MCF 10A (cell line): ENCODE measurements around the gene ZNF423. TPM values are rescaled to one million over a fixed set of nuclear protein-coding genes. Genes with fewer than 3 reads are reported as not detected.

Source experiments
- Bru-seq: library from RNA; stranded (reverse); fragments of 400-500 nt; gene quantifications from one replicate; lab custom pipeline; 2021; lab: Mats Ljungman, UMichigan
- BruChase-seq, 2 experiments: library from RNA; stranded (reverse); fragments of 400-500 nt; gene quantifications; one replicate each; lab custom pipeline; 2021; lab: Mats Ljungman, UMichigan
- BruUV-seq: library from RNA; stranded (reverse); fragments of 400-500 nt; replicated peaks from 2 replicates; lab custom pipeline; 2021; lab: Mats Ljungman, UMichigan
- CTCF ChIA-PET: fragments of 300-600 bp; sonication (Branson Sonifier 250); formaldehyde crosslinking; extraction: SDS; loops from one replicate; lab custom pipeline; 2021; ENCODE audit warnings: antibody characterized with exemption, inconsistent platforms; lab: Yijun Ruan, JAX
- POLR2A ChIA-PET: fragments of 300-600, 350-650 bp; sonication (Branson Sonifier 250); formaldehyde crosslinking; extraction: SDS; loops from one replicate; lab custom pipeline; 2020; ENCODE audit warnings: antibody characterized with exemption, inconsistent platforms; lab: Yijun Ruan, JAX
- DNase-seq: peaks from one replicate; pipeline ENCODE4 v3.0.0-alpha.2; 2018; ENCODE audit not compliant: unreplicated experiment
- H3K27ac Mint-ChIP-seq: one replicate; pipeline ENCODE4 v1.8.0; 2022; ENCODE audit warnings: mild to moderate bottlenecking, low read depth, mixed read lengths; ENCODE audit not compliant: unreplicated experiment
- H3K27me3 Mint-ChIP-seq: one replicate; pipeline ENCODE4 v1.8.0; 2022; ENCODE audit warnings: mixed read lengths; ENCODE audit not compliant: insufficient read depth, unreplicated experiment
- H3K36me3 Mint-ChIP-seq: one replicate; pipeline ENCODE4 v1.8.0; 2022; ENCODE audit warnings: mild to moderate bottlenecking, moderate library complexity, mixed read lengths; ENCODE audit not compliant: insufficient read depth, unreplicated experiment
- H3K4me1 Mint-ChIP-seq: one replicate; pipeline ENCODE4 v1.8.0; 2022; ENCODE audit warnings: mixed read lengths; ENCODE audit not compliant: insufficient read depth, unreplicated experiment
- H3K4me3 Mint-ChIP-seq: one replicate; pipeline ENCODE4 v1.8.0; 2022; ENCODE audit warnings: mild to moderate bottlenecking, moderate library complexity, mixed read lengths; ENCODE audit not compliant: unreplicated experiment
- H3K9me3 Mint-ChIP-seq: one replicate; pipeline ENCODE4 v1.8.0; 2022; ENCODE audit warnings: mixed read lengths; ENCODE audit not compliant: unreplicated experiment
- CTCF ChIP-seq: fragments of 200-600 bp; IDR thresholded peaks from one replicate; pipeline ENCODE4 v1.8.0; 2022; ENCODE audit warnings: antibody characterized with exemption, mild to moderate bottlenecking; ENCODE audit not compliant: unreplicated experiment
- intact Hi-C: fragments of 100-400 bp; cut with micrococcal nuclease; formaldehyde crosslinking; loops from 2 replicates; pipeline ENCODE4 v1.14.1; 2022
- long read RNA-seq: library from polyadenylated mRNA; stranded (forward); transcript quantifications from one replicate; pipeline ENCODE4 v2.0.0, GENCODE V29; 2022
- total RNA-seq: library from RNA; stranded (reverse); gene quantifications from 2 replicates; pipeline ENCODE4 v1.2.3, GENCODE V29; 2022

ZNF423 gene
- total RNA-seq, result not detected in 2 replicates
- Bru-seq, nascent RNA, result percentile 6 among the genes with signal in this experiment
- percentile 6 among the genes with signal in this experiment for BruChase-seq, experiment 1, labeled RNA remaining after a 6-hour chase
- percentile 5 among the genes with signal in this experiment for BruChase-seq, experiment 2, labeled RNA remaining after a 2-hour chase
- long read RNA-seq, result 0 reads

- DNase-seq, result no peak
- no peak for TF ChIP-seq CTCF
- Mint-ChIP-seq H3K4me3 (peak within 1 kb of the TSS; percentile 69), H3K27ac (no peak within 1 kb of the TSS), H3K9me3 (no peaks in the 10 kb centered on the region), H3K36me3 (no peaks in the 10 kb centered on the region), H3K27me3 (peaks cover 71% of the 10 kb centered on the region), H3K4me1 (peaks cover 4% of the 10 kb centered on the region)
- no TSS peak for BruUV-seq
- CTCF ChIA-PET, result interaction anchor here (0.6 to 3.2 kb wide), 5 partner anchors 9 to 158 kb away, joined by 3 to 26 read pairs (median 3); no protein-coding TSS in a partner anchor
- intact Hi-C loops, result loop anchor here (5.0 kb wide), 2 partner anchors 249 to 364 kb away; no protein-coding TSS in a partner anchor
- POLR2A ChIA-PET, result no interaction called here
Observed at GRCh38 chr16:49855822-49856671, at the start of gene ZNF423. TSS of gene ZNF423 (minus strand) at chr16:49856112. CDS start at chr16:49855774, 338 bp downstream.

GRCh38 chr16:49904348-49905062, 48.6 kb upstream of the ZNF423 start:
- Mint-ChIP-seq H3K4me3 (no peak overlapping the region), H3K27ac (no peak overlapping the region), H3K9me3 (no peaks in the 10 kb centered on the region), H3K36me3 (no peaks in the 10 kb centered on the region), H3K27me3 (peaks cover 16% of the 10 kb centered on the region), H3K4me1 (no peaks in the 10 kb centered on the region)
- DNase-seq, result no peak
- no TSS peak for BruUV-seq
- CTCF ChIA-PET, result interaction anchor here (0.6 to 1.2 kb wide), 4 partner anchors 14 to 371 kb away, joined by 3 read pairs; partner anchors contain the start of gene ZNF423
- intact Hi-C loops, result no loop called here
- POLR2A ChIA-PET, result no interaction called here
- no peak for TF ChIP-seq CTCF

GRCh38 chr16:49902908-49903307, 47.0 kb upstream of the ZNF423 start:
- no peaks in the 10 kb centered on the region for H3K9me3 Mint-ChIP-seq
- no peak overlapping the region for H3K27ac Mint-ChIP-seq
- POLR2A ChIA-PET, result no interaction called here
- no peaks in the 10 kb centered on the region for H3K4me1 Mint-ChIP-seq
- DNase-seq, result no peak
- no peak overlapping the region for H3K4me3 Mint-ChIP-seq
- no peak for TF ChIP-seq CTCF
- no peaks in the 10 kb centered on the region for H3K36me3 Mint-ChIP-seq
- intact Hi-C loops, result no loop called here
- H3K27me3 Mint-ChIP-seq, result peaks cover 12% of the 10 kb centered on the region
- no TSS peak for BruUV-seq
- CTCF ChIA-PET, result no interaction called here
